Liver (tissue), 9 donors: ENCODE results near the gene RHNO1. TPM values are rescaled to one million over a fixed set of nuclear protein-coding genes. Genes with fewer than 3 reads are reported as not detected.

Experiments used
- DNase-seq: peaks from one replicate; pipeline ENCODE4 v3.0.0-alpha.2; 2017; ENCODE audit warnings: low spot score
- H3K27ac ChIP-seq, 2 donors: one replicate each; pipeline ENCODE4 v1.7.0; 2013; ENCODE audit warnings: inconsistent platforms in 2 of 2, low read length in 2 of 2, control low read depth in 1 of 2, low read depth in 1 of 2, mild to moderate bottlenecking in 1 of 2
- H3K27me3 ChIP-seq, 4 donors: one replicate each; pipeline versions ENCODE4 v1.6.1 to v1.7.0; 2013; ENCODE audit warnings: low read length in 3 of 4, inconsistent platforms in 1 of 4, mild to moderate bottlenecking in 1 of 4, moderate library complexity in 1 of 4; ENCODE audit not compliant: control insufficient read depth in 4 of 4, insufficient read depth in 4 of 4
- H3K36me3 ChIP-seq, 4 donors: one replicate each; pipeline versions ENCODE4 v1.6.1 to v1.7.0; 2013; ENCODE audit warnings: low read length in 3 of 4, mild to moderate bottlenecking in 3 of 4, low read depth in 1 of 4, moderate library complexity in 1 of 4; ENCODE audit not compliant: control insufficient read depth in 4 of 4, insufficient read depth in 3 of 4
- H3K4me1 ChIP-seq, 4 donors: one replicate each; pipeline versions ENCODE4 v1.6.1 to v1.7.0; 2013; ENCODE audit warnings: low read length in 3 of 4, mild to moderate bottlenecking in 3 of 4, moderate library complexity in 1 of 4; ENCODE audit not compliant: control insufficient read depth in 4 of 4, insufficient read depth in 4 of 4
- H3K4me3 ChIP-seq, 3 donors: one replicate each; pipeline versions ENCODE4 v1.6.1 to v1.7.0; 2013; ENCODE audit warnings: low read length in 3 of 3, control low read depth in 1 of 3, low read depth in 1 of 3, mild to moderate bottlenecking in 1 of 3
- H3K9ac ChIP-seq, 2 donors: one replicate each; pipeline ENCODE4 v1.7.0; 2013; ENCODE audit warnings: low read length in 2 of 2, mild to moderate bottlenecking in 2 of 2, moderate library complexity in 2 of 2, control low read depth in 1 of 2, low read depth in 1 of 2
- H3K9me3 ChIP-seq, 4 donors: one replicate each; pipeline versions ENCODE4 v1.6.1 to v1.7.0; 2013; ENCODE audit warnings: low read length in 3 of 4; ENCODE audit not compliant: control insufficient read depth in 4 of 4
- EGR1 ChIP-seq, 2 donors: IDR thresholded peaks; 2 replicates each; pipeline ENCODE4 v1.6.1; 2016 to 2018; ENCODE audit warnings: antibody characterized with exemption in 2 of 2, low read depth in 2 of 2
- FOXA2 ChIP-seq: IDR thresholded peaks from 2 replicates; pipeline ENCODE4 v1.6.1; 2016; ENCODE audit warnings: antibody characterized with exemption
- GABPA ChIP-seq, 2 donors: IDR thresholded peaks in 1 of 2; conservative IDR thresholded peaks in 1 of 2; 2 replicates each; pipeline ENCODE4 v1.6.1; 2016; ENCODE audit warnings: antibody characterized with exemption in 2 of 2, mild to moderate bottlenecking in 1 of 2, moderate library complexity in 1 of 2
- HNF4A ChIP-seq, 2 donors: conservative IDR thresholded peaks; 2 replicates each; pipeline ENCODE4 v1.6.1; 2016; ENCODE audit warnings: antibody characterized with exemption in 2 of 2, mild to moderate bottlenecking in 2 of 2
- NR2F2 ChIP-seq: IDR thresholded peaks from 2 replicates; pipeline ENCODE4 v1.6.1; 2016; ENCODE audit warnings: antibody characterized with exemption
- RAD21 ChIP-seq, 2 donors: IDR thresholded peaks; 2 replicates each; pipeline ENCODE4 v1.6.1; 2016; ENCODE audit warnings: antibody characterized with exemption in 2 of 2, mild to moderate bottlenecking in 2 of 2
- SP1 ChIP-seq: IDR thresholded peaks from 2 replicates; pipeline ENCODE4 v1.6.1; 2018; ENCODE audit warnings: antibody characterized with exemption, mild to moderate bottlenecking
- WGBS: extraction: QIAGEN DNeasy Blood & Tissue Kit; methylation state at CpG from one replicate; pipeline ENCODE4 v1.1.7; 2013; 5-methylcytosine and 5-hydroxymethylcytosine counted together
- polyA plus RNA-seq, 2 donors: library from polyadenylated mRNA; stranded (reverse) in 1 of 2; unstranded in 1 of 2; fragments of 200-250 nt in 1 of 2; fragments of >200 nt in 1 of 2; fragmentation: Nextera tagmentation in 1 of 2; extraction: Ambion mirVana in 1 of 2; gene quantifications; one replicate each; pipeline versions ENCODE4 v1.2.1 to v1.2.3, GENCODE V29; 2013 to 2015
- total RNA-seq, 2 donors: library from RNA; depleted of rRNA; stranded (reverse); fragments of >200 nt; gene quantifications; one replicate each; pipeline ENCODE4 v1.2.3, GENCODE V29; 2014
- TF ChIP-seq, protein P1 (sequence below): IDR thresholded peaks from 2 replicates; pipeline ENCODE4 v1.6.1; 2016; ENCODE audit warnings: antibody characterized with exemption
- TF ChIP-seq, protein P2 (sequence below): fragments of 150-350 bp; IDR thresholded peaks from 2 replicates; pipeline ENCODE4 v1.5.1; 2017; ENCODE audit warnings: improper control_type of control experiment, low read depth, low read length; ENCODE audit not compliant: missing input control
- donor health status: healthy.
- donor health status: healthy.
- donor health status: healthy.
- donor health status: healthy.
- donor health status: healthy.

The RHNO1 gene
- total and polyA plus RNA-seq, 4 donors = 1.4 to 14.5 (median 2.8) TPM

DNA sequence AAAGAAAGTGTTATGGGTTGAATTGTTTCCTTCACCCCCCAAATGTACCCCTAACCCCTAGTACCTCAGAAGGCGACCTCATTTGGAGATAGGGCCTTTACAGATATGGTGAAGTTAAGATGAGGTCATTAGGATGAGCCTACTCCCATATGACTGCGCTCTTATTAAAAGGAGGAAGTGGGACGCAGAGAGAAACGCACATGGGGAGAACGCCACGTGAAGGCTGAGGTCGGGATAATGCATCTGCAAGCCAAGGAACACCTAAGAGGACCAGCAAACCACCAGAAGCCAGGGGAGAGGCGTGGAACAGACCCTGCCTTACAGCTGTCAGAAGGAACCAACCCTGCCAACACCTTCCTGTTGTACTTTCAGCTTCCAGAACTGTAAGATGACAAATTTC, 40.4 kb upstream of the RHNO1 start:
- DNase-seq = no peak
- H3K36me3 ChIP-seq = peaks cover 2 to 14% (median 9%) of the 10 kb centered on the region in 4 donors
- no peak overlapping the region for H3K4me3 ChIP-seq
- WGBS = 83% methylated on average over 8 of the region's 8 CpGs
- H3K4me1 ChIP-seq = no peaks in the 10 kb centered on the region
- TF ChIP-seq, protein P1, sequence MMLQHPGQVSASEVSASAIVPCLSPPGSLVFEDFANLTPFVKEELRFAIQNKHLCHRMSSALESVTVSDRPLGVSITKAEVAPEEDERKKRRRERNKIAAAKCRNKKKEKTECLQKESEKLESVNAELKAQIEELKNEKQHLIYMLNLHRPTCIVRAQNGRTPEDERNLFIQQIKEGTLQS = no peak
- no peak for TF ChIP-seq RAD21 (IDR thresholded peaks at IDR 0.05)
- H3K27me3 ChIP-seq = no peaks in the 10 kb centered on the region
- no peak overlapping the region for H3K9ac ChIP-seq
- no peak overlapping the region for H3K27ac ChIP-seq
- H3K9me3 ChIP-seq = no peaks in the 10 kb centered on the region

DNA sequence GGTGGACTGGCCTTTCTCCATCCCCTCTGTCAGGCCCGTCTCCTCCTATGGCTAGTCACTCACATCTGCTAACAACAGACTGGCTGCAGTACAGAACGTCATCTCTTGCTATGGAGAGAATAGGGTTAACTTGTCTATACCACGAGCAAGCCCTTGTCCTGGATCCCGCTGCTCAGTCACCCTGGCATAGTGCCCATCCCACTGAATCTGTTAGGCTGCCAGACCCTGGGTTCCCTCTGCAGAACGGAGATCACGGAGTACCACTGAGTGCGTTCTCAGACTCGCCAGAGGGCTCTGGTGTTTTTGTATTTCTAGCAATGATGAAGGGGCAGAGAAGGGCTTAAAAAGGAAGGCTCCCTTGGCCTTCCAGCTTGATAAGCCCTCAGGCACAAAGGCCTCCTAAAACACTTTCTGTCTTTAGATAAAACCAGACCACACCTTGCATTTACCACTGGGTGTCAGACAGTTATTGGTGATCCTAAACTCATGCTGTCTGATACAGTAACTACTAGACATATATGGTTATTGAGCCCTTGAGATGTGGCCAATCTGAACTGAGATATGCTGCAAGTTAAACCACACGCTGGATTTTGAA, 35.9 kb upstream of the RHNO1 start:
- no peak overlapping the region for H3K9ac ChIP-seq
- no peaks in the 10 kb centered on the region for H3K9me3 ChIP-seq
- H3K4me3 ChIP-seq = no peak overlapping the region
- 74% methylated on average over 9 of the region's 9 CpGs for WGBS
- no peak overlapping the region for H3K27ac ChIP-seq
- no peak for TF ChIP-seq HNF4A (conservative IDR thresholded peaks at IDR 0.05)
- no peak for DNase-seq
- no peaks in the 10 kb centered on the region for H3K27me3 ChIP-seq
- H3K36me3 ChIP-seq = peaks cover 2 to 21% (median 6%) of the 10 kb centered on the region in 4 donors
- no peaks in the 10 kb centered on the region for H3K4me1 ChIP-seq

DNA sequence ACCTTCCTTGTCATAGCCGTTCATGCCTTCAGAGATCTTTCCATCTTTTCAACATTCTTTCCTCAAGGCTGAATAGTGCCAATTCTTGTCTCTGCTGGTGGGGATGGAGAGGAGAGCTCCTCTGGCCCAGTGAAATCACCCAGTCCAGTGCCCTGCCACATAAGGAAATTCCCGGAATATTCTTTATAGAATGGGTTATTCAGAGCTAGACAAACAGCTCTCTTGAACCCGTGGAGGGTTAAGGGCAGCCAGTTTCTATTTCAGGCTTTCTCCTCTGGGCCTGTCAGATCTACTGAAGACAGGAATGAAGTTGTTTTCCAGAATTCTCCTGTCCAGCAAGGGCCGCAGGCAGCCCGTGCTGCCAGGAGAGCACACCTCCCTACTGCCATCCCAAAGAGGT, 34.1 kb upstream of the RHNO1 start:
- H3K4me1 ChIP-seq = no peaks in the 10 kb centered on the region
- H3K27ac ChIP-seq = no peak overlapping the region
- H3K4me3 ChIP-seq = no peak overlapping the region
- 87% methylated on average over 5 of the region's 5 CpGs for WGBS
- peaks cover 2 to 16% (median 4%) of the 10 kb centered on the region in 4 donors for H3K36me3 ChIP-seq
- DNase-seq = no peak
- H3K9me3 ChIP-seq = no peaks in the 10 kb centered on the region
- TF ChIP-seq EGR1 (IDR thresholded peaks at IDR 0.05; ENCODE audit: low read depth in 2 of 2) = no peak
- no peak for TF ChIP-seq FOXA2
- no peak for TF ChIP-seq SP1
- TF ChIP-seq, protein P1 = no peak
- TF ChIP-seq GABPA (IDR thresholded peaks at IDR 0.05 in 1 of 2, conservative IDR thresholded peaks at IDR 0.05 in 1 of 2) = no peak
- TF ChIP-seq, protein P2, sequence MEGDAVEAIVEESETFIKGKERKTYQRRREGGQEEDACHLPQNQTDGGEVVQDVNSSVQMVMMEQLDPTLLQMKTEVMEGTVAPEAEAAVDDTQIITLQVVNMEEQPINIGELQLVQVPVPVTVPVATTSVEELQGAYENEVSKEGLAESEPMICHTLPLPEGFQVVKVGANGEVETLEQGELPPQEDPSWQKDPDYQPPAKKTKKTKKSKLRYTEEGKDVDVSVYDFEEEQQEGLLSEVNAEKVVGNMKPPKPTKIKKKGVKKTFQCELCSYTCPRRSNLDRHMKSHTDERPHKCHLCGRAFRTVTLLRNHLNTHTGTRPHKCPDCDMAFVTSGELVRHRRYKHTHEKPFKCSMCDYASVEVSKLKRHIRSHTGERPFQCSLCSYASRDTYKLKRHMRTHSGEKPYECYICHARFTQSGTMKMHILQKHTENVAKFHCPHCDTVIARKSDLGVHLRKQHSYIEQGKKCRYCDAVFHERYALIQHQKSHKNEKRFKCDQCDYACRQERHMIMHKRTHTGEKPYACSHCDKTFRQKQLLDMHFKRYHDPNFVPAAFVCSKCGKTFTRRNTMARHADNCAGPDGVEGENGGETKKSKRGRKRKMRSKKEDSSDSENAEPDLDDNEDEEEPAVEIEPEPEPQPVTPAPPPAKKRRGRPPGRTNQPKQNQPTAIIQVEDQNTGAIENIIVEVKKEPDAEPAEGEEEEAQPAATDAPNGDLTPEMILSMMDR = no peak
- no peak for TF ChIP-seq RAD21 (IDR thresholded peaks at IDR 0.05)
- H3K9ac ChIP-seq = no peak overlapping the region
- no peaks in the 10 kb centered on the region for H3K27me3 ChIP-seq

DNA sequence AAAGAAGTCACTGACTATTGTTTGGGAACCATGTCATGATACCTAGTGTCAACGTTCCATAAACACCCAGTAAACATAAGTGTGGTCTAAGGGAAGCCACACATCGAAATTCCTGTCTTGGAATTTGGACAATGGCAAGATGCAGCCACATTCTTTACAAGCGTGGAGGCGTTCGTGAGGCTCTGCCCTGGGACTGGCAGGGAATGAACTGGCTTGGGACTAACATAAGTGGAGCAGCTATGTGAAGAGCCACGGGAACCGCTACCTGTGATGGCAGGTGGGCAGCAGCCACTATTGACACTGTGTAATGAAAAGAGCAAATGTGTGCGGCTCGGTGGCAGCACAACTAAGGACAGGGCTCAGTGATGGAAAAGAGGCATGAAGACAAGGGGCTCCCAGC, 32.2 kb upstream of the RHNO1 start:
- peaks cover 0 to 10% (median 2%) of the 10 kb centered on the region in 4 donors for H3K36me3 ChIP-seq

More for the DNA sequence above, 32.2 kb upstream of the RHNO1 start:
- peaks cover 2 to 10% (median 8%) of the 10 kb centered on the region in 4 donors for H3K4me1 ChIP-seq
- peak overlapping the region; percentile 9 to 42 for H3K27ac ChIP-seq
- H3K9ac ChIP-seq = no peak overlapping the region
- no peaks in the 10 kb centered on the region for H3K27me3 ChIP-seq
- H3K4me3 ChIP-seq = no peak overlapping the region
- no peak for DNase-seq
- TF ChIP-seq, protein P1 = no peak
- no peak for TF ChIP-seq NR2F2
- TF ChIP-seq, protein P2 = no peak
- 91% methylated on average over 9 of the region's 9 CpGs for WGBS
- H3K9me3 ChIP-seq = no peaks in the 10 kb centered on the region
